HG03175 (cell line): ENCODE results near the gene PARVB.
"Not testable (repeated sequence)": the region's sequence is repeated elsewhere in the genome, so short reads cannot be mapped to it uniquely, and the experiment has no call there.

Experiments
- ATAC-seq: cut with Tn5 transposase; IDR thresholded peaks from one replicate; pipeline ENCODE4 v1.9.1; 2021; ENCODE audit warnings: mild to moderate bottlenecking, moderate library complexity; ENCODE audit not compliant: unreplicated experiment

PARVB gene

GRCh38 chr22:43996170-43996980 lies 27.7 kb upstream of the PARVB start:
- peak; percentile 62 for ATAC-seq

GRCh38 chr22:43996981-43997265 lies 27.2 kb upstream of the PARVB start:
- ATAC-seq, result no peak

GRCh38 chr22:43998679-43999264 lies 25.3 kb upstream of the PARVB start:
- ATAC-seq, result no peak

GRCh38 chr22:43999378-43999777 lies 24.7 kb upstream of the PARVB start:
- no peak for ATAC-seq

GRCh38 chr22:44000123-44000522 lies 24.0 kb upstream of the PARVB start:
- ATAC-seq, result no peak

- no peak for ATAC-seq
Measured at GRCh38 chr22:44001521-44001920, 22.6 kb upstream of the PARVB start.

- ATAC-seq, result no peak
Measured at GRCh38 chr22:44002324-44002723, 21.8 kb upstream of the PARVB start.

GRCh38 chr22:44002997-44003396 lies 21.1 kb upstream of the PARVB start:
- ATAC-seq, result no peak

- no peak for ATAC-seq
Measured at GRCh38 chr22:44003405-44004103, 20.5 kb upstream of the PARVB start.

GRCh38 chr22:44004104-44004460 lies 20.0 kb upstream of the PARVB start:
- ATAC-seq, result no peak

- ATAC-seq, result no peak
Measured at GRCh38 chr22:44005524-44005923, 18.6 kb upstream of the PARVB start.

- no peak for ATAC-seq
Measured at GRCh38 chr22:44012162-44012561, 11.9 kb upstream of the PARVB start.

GRCh38 chr22:44012591-44012990 lies 11.5 kb upstream of the PARVB start:
- no peak for ATAC-seq

GRCh38 chr22:44014241-44014640 lies 9.9 kb upstream of the PARVB start:
- ATAC-seq, result no peak

- ATAC-seq, result not testable (repeated sequence)
Measured at GRCh38 chr22:44016586-44016985, 7.5 kb upstream of the PARVB start.

GRCh38 chr22:44018594-44018993 lies 5.5 kb upstream of the PARVB start:
- ATAC-seq, result no peak

GRCh38 chr22:44019416-44019815 lies 4.7 kb upstream of the PARVB start:
- ATAC-seq, result no peak

- no peak for ATAC-seq
Measured at GRCh38 chr22:44019846-44020245, 4.3 kb upstream of the PARVB start.

- no peak for ATAC-seq
Measured at GRCh38 chr22:44020981-44021380, 3.1 kb upstream of the PARVB start.

GRCh38 chr22:44023404-44024287 lies 456 bp upstream of the PARVB start:
- no peak for ATAC-seq
